GM12878 (cell line): ENCODE results near the gene SFR1. TPM values are rescaled to one million over a fixed set of nuclear protein-coding genes. Genes with fewer than 3 reads are reported as not detected.

ENCODE experiments used
- ATAC-seq: fragments of 200-7000 bp; cut with Tn5 transposase; 3 replicates; pipeline ENCODE4 v1.9.1; 2020; ENCODE audit warnings: mild to moderate bottlenecking, moderate library complexity
- BruUV-seq: library from RNA; stranded (reverse); fragments of 400-500 nt; replicated peaks from 2 replicates; lab custom pipeline; 2021; lab: Mats Ljungman, UMichigan
- CTCF ChIA-PET: fragments of 300-600 bp; sonication (Branson Sonifier 250); formaldehyde crosslinking; extraction: SDS; loops from one replicate; lab custom pipeline; 2021; ENCODE audit warnings: inconsistent platforms; lab: Yijun Ruan, JAX
- POLR2A ChIA-PET: fragments of 350-600 bp; formaldehyde crosslinking; extraction: SDS; loops from one replicate; lab custom pipeline; 2021; ENCODE audit warnings: inconsistent platforms; lab: Charles Lee
- RAD21 ChIA-PET: fragments of 300-600 bp; sonication (Branson Sonifier 250); formaldehyde crosslinking; loops from one replicate; lab custom pipeline; 2023; ENCODE audit warnings: antibody characterized with exemption; ENCODE audit not compliant: unreplicated experiment; lab: Charles Lee
- SMC1A ChIA-PET: fragments of 300-600 bp; sonication (Branson Sonifier 250); formaldehyde crosslinking; loops from one replicate; lab custom pipeline; 2023; ENCODE audit not compliant: unreplicated experiment, uncharacterized antibody; lab: Charles Lee
- DNase-seq: peaks from one replicate; pipeline ENCODE4 v3.0.0-alpha.2; 2011; ENCODE audit warnings: low read depth, low spot score
- FAIRE-seq: peaks from 3 replicates; lab custom pipeline; 2011; peaks lifted over from hg19 to GRCh38; lab: Jason Lieb, UNC
- H2AFZ ChIP-seq: 2 replicates; pipeline ENCODE4 v1.6.0; 2011; ENCODE audit warnings: low read depth, low read length, control low read depth; ENCODE audit not compliant: control insufficient read depth
- H3K27ac ChIP-seq: 2 replicates; pipeline ENCODE4 v1.5.1; 2011; ENCODE audit warnings: control low read depth; ENCODE audit not compliant: control insufficient read depth, insufficient read depth
- H3K27me3 ChIP-seq, 2 experiments: replicated peaks in 1 of 2; 2 replicates each; pipeline versions ENCODE4 v1.6.0 to v1.6.1; 2011; ENCODE audit warnings: low read length in 1 of 2; ENCODE audit not compliant: control insufficient read depth in 2 of 2, insufficient read depth in 2 of 2
- H3K36me3 ChIP-seq, 2 experiments: 2 replicates each; pipeline ENCODE4 v1.5.1; 2011; ENCODE audit warnings: low read length in 1 of 2; ENCODE audit not compliant: control insufficient read depth in 2 of 2, insufficient read depth in 2 of 2
- H3K4me1 ChIP-seq: 2 replicates; pipeline ENCODE4 v1.6.1; 2011; ENCODE audit warnings: mild to moderate bottlenecking, low read length, moderate library complexity, mixed read lengths; ENCODE audit not compliant: control insufficient read depth, insufficient read depth
- H3K4me2 ChIP-seq: 2 replicates; pipeline ENCODE4 v1.6.0; 2011; ENCODE audit warnings: control low read depth; ENCODE audit not compliant: control insufficient read depth, insufficient read depth
- H3K4me3 ChIP-seq: fragments of 200-600 bp; sonication (generic); 2 replicates; pipeline ENCODE4 v1.5.1; 2016
- H3K79me2 ChIP-seq: 2 replicates; pipeline ENCODE4 v1.6.0; 2011; ENCODE audit warnings: low read length; ENCODE audit not compliant: control insufficient read depth, insufficient read depth
- H3K9ac ChIP-seq: 2 replicates; pipeline ENCODE4 v1.8.0; 2011; ENCODE audit warnings: low read length, control low read depth, mixed read lengths; ENCODE audit not compliant: control insufficient read depth, insufficient read depth
- H3K9me3 ChIP-seq: replicated peaks from 3 replicates; pipeline ENCODE4 v1.5.1; 2011; ENCODE audit warnings: mild to moderate bottlenecking, low read length; ENCODE audit not compliant: control insufficient read depth, insufficient read depth
- H4K20me1 ChIP-seq: 2 replicates; pipeline ENCODE4 v1.6.0; 2011; ENCODE audit not compliant: control insufficient read depth, insufficient read depth
- CHD2 ChIP-seq: IDR thresholded peaks from 2 replicates; pipeline ENCODE4 v1.6.1; 2011; ENCODE audit warnings: low read depth, low read length, improper control_type of control experiment, borderline replicate concordance
- CREB1 ChIP-seq: IDR thresholded peaks from 2 replicates; pipeline ENCODE4 v1.6.1; 2012; ENCODE audit warnings: low read depth, mild to moderate bottlenecking, inconsistent platforms
- EED ChIP-seq: sonication (generic); IDR thresholded peaks from 2 replicates; pipeline ENCODE4 v1.6.1; 2016; ENCODE audit warnings: antibody characterized with exemption, low read depth
- NR2C1 ChIP-seq: fragments of 450-650 bp; IDR thresholded peaks from 2 replicates; pipeline ENCODE4 v1.6.1; 2017; ENCODE audit warnings: antibody characterized with exemption, mild to moderate bottlenecking, moderate library complexity
- RBBP5 ChIP-seq: fragments of 200-600 bp; sonication (generic); conservative IDR thresholded peaks from 2 replicates; pipeline ENCODE4 v1.6.1; 2016
- STAT1 ChIP-seq: fragments of 450-650 bp; conservative IDR thresholded peaks from 2 replicates; pipeline ENCODE4 v1.6.1; 2014; ENCODE audit warnings: antibody characterized with exemption, mild to moderate bottlenecking
- WGBS: methylation state at CpG from one replicate; pipeline ENCODE4 v1.1.6; 2016; ENCODE audit warnings: low lambda C conversion rate; ENCODE audit not compliant: insufficient replicate concordance, insufficient coverage; ENCODE audit errors: missing lambda C conversion rate; 5-methylcytosine and 5-hydroxymethylcytosine counted together
- in situ Hi-C: fragments of 300-500 bp; cut with MboI; formaldehyde crosslinking; loops from 9 replicates; pipeline ENCODE4 v1.14.3; 2018; ENCODE audit warnings: mixed read lengths
- intact Hi-C: fragments of 100-400 bp; cut with micrococcal nuclease; formaldehyde crosslinking; loops from one replicate; pipeline ENCODE4 v1.14.2; 2022; ENCODE audit not compliant: unreplicated experiment
- polyA plus RNA-seq, 11 experiments: library from polyadenylated mRNA; depleted of rRNA in 4 of 11; unstranded in 6 of 11; stranded (reverse) in 5 of 11; fragments of >200 nt; fragmentation: Nextera tagmentation in 4 of 11; fragmentation: Illumina TruSeq in 1 of 11; extraction: Ambion mirVana in 4 of 11; extraction: Trizol in 1 of 11; gene quantifications; 1 replicate in 1 of 11; 2 replicates in 10 of 11; pipeline versions ENCODE4 v1.2.1 to v1.2.3, GENCODE V29; 2011 to 2016; ENCODE audit warnings: inconsistent platforms in 2 of 11, missing spikeins in 2 of 11, low read depth in 1 of 11
- total RNA-seq, 4 experiments: library from RNA; depleted of rRNA in 3 of 4; stranded (reverse); fragments of >200 nt in 3 of 4; fragmentation: Illumina TruSeq in 1 of 4; extraction: Trizol in 1 of 4; gene quantifications; 2 replicates each; pipeline versions ENCODE4 v1.2.1 to v1.2.3, GENCODE V29; 2013 to 2021
- TF ChIP-seq, protein P1 (sequence below): fragments of 450-650 bp; formaldehyde crosslinking; IDR thresholded peaks from 2 replicates; pipeline ENCODE4 v1.5.0; 2022; ENCODE audit warnings: mild to moderate bottlenecking, missing genetic modification characterization
- TF ChIP-seq, protein P2 (sequence below): fragments of 450-650 bp; IDR thresholded peaks from 2 replicates; pipeline ENCODE4 v1.6.1; 2017; ENCODE audit warnings: antibody characterized with exemption, mild to moderate bottlenecking, moderate library complexity
- TF ChIP-seq, protein P3 (sequence below): IDR thresholded peaks from 2 replicates; pipeline ENCODE4 v1.6.1; 2011; ENCODE audit warnings: low read depth, mild to moderate bottlenecking, low read length, moderate library complexity, borderline replicate concordance; ENCODE audit errors: extremely low read depth

Gene SFR1
- total and polyA plus RNA-seq, 10 of the 15 experiments (the other 5 are each of a cell fraction or from before 2014, with no cell fraction given) = 6.9 to 31.5 (median 14.9) TPM

DNA sequence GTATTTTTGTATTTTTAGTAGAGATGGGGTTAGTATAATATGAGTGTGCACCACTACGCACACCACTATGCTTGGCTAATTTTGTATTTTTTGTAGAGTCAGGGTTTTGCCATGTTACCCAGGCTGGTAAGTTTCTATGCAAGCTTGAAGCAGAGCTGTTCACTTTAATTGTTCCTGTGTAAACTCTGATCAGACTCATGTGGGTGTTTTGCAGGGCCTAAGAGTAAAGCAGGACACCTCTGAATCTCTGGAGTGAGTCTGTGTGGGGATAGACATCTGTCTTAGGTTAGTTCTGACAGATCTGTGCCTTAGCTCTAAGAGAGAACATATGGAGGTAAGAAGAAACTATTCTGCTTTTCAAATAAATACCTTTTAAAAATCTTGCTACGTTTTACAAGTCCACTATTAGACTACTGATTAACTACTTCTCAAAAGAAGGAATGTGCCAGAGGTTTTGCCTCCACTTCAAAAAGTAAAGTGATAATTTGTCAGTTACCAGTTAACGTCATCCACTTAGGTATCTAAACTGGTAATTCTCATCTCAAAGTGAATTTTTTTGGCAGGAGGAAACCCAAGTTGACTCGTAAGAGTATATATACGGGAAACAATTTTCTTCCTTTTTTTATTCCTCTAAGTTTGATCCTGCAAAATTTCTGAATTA lies 37.4 kb upstream of the SFR1 start:
- no peak overlapping the region for H2AFZ ChIP-seq
- ChIA-PET SMC1A (interaction anchor here (1.4 to 5.5 kb wide), 4 partner anchors 10 to 59 kb away, joined by 3 to 36 read pairs (median 4); partner anchors contain the start of gene SFR1), RAD21 (interaction anchor here (1.5 kb wide), 1 partner anchor 25 kb away, joined by 3 read pairs; no protein-coding TSS in a partner anchor), POLR2A (no interaction called here), CTCF (interaction anchor here (1.1 to 4.6 kb wide), 2 partner anchors 38 to 210 kb away, joined by 3 to 40 read pairs; partner anchors contain the start of gene SFR1)
- DNase-seq (no peak), FAIRE-seq (no peak), ATAC-seq (no peak)
- no peaks in the 10 kb centered on the region for H3K27me3 ChIP-seq
- H3K79me2 ChIP-seq = no peaks in the 10 kb centered on the region
- no peak overlapping the region for H3K27ac ChIP-seq
- no peaks in the 10 kb centered on the region for H3K4me1 ChIP-seq
- in situ Hi-C loops (no loop called here), intact Hi-C loops (no loop called here)
- no peak overlapping the region for H3K4me2 ChIP-seq
- no peak overlapping the region for H3K4me3 ChIP-seq
- H3K9me3 ChIP-seq = no peaks in the 10 kb centered on the region
- BruUV-seq = no TSS peak
- 19% methylated on average over 5 of the region's 5 CpGs for WGBS
- H3K36me3 ChIP-seq = no peaks in the 10 kb centered on the region
- TF ChIP-seq RBBP5 = no peak
- TF ChIP-seq STAT1 = no peak
- TF ChIP-seq NR2C1 = no peak
- TF ChIP-seq CHD2 = no peak
- TF ChIP-seq, protein P1, sequence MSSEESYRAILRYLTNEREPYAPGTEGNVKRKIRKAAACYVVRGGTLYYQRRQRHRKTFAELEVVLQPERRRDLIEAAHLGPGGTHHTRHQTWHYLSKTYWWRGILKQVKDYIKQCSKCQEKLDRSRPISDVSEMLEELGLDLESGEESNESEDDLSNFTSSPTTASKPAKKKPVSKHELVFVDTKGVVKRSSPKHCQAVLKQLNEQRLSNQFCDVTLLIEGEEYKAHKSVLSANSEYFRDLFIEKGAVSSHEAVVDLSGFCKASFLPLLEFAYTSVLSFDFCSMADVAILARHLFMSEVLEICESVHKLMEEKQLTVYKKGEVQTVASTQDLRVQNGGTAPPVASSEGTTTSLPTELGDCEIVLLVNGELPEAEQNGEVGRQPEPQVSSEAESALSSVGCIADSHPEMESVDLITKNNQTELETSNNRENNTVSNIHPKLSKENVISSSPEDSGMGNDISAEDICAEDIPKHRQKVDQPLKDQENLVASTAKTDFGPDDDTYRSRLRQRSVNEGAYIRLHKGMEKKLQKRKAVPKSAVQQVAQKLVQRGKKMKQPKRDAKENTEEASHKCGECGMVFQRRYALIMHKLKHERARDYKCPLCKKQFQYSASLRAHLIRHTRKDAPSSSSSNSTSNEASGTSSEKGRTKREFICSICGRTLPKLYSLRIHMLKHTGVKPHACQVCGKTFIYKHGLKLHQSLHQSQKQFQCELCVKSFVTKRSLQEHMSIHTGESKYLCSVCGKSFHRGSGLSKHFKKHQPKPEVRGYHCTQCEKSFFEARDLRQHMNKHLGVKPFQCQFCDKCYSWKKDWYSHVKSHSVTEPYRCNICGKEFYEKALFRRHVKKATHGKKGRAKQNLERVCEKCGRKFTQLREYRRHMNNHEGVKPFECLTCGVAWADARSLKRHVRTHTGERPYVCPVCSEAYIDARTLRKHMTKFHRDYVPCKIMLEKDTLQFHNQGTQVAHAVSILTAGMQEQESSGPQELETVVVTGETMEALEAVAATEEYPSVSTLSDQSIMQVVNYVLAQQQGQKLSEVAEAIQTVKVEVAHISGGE = no peak
- TF ChIP-seq EED = no peak
- TF ChIP-seq, protein P2, sequence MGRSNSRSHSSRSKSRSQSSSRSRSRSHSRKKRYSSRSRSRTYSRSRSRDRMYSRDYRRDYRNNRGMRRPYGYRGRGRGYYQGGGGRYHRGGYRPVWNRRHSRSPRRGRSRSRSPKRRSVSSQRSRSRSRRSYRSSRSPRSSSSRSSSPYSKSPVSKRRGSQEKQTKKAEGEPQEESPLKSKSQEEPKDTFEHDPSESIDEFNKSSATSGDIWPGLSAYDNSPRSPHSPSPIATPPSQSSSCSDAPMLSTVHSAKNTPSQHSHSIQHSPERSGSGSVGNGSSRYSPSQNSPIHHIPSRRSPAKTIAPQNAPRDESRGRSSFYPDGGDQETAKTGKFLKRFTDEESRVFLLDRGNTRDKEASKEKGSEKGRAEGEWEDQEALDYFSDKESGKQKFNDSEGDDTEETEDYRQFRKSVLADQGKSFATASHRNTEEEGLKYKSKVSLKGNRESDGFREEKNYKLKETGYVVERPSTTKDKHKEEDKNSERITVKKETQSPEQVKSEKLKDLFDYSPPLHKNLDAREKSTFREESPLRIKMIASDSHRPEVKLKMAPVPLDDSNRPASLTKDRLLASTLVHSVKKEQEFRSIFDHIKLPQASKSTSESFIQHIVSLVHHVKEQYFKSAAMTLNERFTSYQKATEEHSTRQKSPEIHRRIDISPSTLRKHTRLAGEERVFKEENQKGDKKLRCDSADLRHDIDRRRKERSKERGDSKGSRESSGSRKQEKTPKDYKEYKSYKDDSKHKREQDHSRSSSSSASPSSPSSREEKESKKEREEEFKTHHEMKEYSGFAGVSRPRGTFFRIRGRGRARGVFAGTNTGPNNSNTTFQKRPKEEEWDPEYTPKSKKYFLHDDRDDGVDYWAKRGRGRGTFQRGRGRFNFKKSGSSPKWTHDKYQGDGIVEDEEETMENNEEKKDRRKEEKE = no peak
- TF ChIP-seq, protein P3, sequence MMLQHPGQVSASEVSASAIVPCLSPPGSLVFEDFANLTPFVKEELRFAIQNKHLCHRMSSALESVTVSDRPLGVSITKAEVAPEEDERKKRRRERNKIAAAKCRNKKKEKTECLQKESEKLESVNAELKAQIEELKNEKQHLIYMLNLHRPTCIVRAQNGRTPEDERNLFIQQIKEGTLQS = no peak
- TF ChIP-seq CREB1 = no peak
- no peaks in the 10 kb centered on the region for H4K20me1 ChIP-seq
- H3K9ac ChIP-seq = no peak overlapping the region
